ENCODE data around the gene ABLIM1.
"Not testable (repeated sequence)": the region's sequence is repeated elsewhere in the genome, so short reads cannot be mapped to it uniquely, and the experiment has no call there.

Gene ABLIM1

DNA sequence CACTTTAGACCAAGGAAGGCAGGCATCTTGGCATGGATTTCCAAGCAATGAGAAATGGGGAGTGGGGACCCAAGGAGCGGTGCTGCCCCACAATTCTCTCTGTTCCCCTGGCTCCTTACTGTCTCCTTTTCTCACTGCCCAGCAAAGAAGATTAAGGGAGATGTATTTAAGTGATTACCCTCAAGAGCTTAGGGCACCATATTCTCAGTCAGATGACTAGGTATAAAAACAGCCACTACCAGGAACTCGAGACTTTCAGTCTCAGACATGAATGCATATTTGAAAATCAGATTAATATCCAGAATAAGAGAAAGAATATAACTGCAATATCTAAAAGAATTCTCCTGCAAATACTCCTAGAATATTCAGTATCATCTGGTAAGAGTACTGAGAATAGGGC, at the start of gene ABLIM1:
ABLIM1 (minus strand) TSS at position 101 of the 400 bp plus-strand sequence; CDS start at position 26, 75 bp downstream.
- no peak for DNase-seq (ENCODE audit: low read depth)

DNA sequence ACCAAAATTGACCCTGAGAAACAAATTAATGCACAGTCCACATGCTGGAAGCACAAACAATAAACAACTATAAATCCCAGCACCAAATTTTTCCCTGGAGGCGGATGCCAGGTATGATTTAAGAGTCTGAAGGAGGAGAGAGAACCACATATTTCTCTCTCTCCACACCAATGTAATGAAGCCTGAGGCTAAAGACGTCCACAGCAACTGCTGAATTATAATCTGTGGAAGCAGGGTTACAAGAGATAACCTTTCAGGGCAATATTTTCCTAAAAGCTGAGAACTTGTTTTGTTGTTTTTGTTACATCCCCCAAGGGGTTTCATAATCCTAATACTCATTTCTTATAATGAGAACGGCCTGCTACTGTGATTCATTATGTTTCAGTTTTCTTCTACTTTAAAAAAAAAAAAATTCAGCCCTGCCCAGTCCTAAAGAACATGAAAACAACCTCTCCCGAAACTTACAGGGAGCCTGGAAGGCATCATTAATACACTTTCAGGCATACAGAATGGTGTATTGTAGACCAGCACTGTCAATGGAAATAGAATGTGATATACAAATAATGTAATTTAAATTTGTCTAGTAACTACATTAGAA, 48.5 kb upstream of the ABLIM1 start:
- DNase-seq (ENCODE audit: low read depth), result no peak

DNA sequence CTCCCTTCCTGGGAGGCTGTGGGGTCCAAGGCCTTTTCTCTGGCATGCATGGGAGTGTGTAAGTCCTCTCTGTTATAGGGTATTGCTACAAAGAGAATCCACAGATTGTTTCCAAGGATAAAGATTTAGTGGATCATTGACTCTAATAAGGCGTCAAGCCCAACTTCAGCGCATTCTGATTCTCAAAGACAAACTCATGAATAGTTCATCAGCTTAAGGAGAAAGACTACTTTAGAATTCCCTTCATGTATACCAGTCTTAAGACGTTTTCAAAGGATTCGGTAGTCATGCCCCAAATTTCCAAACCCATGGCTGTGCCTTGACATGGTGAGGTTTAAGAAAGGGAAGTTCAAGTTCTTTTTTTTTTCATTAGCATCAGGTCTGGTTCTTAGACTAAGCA, 46.6 kb upstream of the ABLIM1 start:
- no peak for DNase-seq (ENCODE audit: low read depth)

DNA sequence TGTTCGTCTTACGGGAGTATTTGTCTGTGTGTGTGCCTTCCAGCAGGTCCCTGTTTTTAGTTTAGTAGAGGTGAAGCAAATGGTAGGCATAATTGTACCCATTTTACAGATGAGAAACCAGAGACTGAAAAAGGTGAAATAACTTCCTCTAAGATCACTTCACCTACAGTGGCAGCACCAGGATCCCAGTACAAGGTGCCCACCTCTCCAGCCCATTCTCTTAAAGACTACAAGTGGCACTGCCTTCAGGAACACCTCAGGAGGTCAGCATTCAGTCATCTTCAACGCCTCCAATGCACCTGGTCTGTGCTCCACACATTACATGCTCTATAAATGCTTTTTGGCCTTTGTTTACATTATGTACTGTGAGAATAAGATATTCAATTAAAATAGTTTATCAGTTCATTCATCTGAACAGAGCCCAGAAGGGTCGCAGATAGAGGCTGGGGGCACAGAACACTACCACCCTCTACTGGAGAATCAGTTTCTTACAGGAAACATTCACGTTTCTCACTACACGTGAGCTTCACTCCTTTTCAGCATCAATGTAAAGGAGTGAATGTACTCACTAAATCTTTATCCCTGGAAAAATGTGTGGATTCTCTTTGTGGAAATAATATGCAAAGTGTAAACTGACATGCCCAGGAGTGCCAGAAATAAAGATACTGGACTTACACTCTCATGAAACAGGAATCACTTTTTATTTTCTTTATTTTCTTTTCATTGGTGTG, 45.5 kb upstream of the ABLIM1 start:
- DNase-seq (ENCODE audit: low read depth), result no peak

DNA sequence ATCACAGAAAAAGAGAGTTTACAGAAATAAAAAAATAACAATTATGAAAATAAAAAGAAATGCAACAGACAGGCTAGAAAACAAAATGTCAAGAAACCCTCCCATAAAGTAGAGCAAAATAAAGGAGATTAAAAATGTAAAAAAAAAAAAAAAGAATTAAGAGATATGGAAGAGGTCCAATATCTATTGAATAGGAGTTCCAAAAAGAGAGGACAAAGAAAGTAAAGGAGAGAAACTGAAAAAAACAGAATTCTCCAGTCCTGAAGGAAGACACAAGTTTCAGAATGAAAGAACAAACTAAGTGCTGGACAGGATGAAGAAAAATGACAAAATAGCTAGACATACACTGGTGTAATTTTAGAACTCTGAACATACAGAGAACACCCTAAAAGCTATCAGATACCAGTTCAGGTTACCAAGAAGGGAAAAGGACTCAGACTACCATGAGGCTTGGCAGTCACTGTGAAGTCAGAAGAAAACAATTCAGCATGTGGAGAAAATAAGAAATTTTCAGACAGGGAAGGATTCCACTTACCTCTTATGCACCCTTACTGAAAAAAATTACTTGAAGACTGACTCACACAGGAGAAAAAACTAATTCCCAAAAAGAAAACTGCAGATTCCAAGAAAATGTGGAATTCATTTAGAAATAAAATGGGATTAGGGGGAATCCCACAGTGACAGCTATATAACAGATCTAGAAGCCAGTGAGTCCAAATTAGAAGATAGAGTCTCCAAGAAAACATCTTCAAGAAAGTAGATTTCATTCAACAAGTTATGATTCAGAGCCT, 40.4 kb upstream of the ABLIM1 start:
- DNase-seq (ENCODE audit: low read depth), result no peak

DNA sequence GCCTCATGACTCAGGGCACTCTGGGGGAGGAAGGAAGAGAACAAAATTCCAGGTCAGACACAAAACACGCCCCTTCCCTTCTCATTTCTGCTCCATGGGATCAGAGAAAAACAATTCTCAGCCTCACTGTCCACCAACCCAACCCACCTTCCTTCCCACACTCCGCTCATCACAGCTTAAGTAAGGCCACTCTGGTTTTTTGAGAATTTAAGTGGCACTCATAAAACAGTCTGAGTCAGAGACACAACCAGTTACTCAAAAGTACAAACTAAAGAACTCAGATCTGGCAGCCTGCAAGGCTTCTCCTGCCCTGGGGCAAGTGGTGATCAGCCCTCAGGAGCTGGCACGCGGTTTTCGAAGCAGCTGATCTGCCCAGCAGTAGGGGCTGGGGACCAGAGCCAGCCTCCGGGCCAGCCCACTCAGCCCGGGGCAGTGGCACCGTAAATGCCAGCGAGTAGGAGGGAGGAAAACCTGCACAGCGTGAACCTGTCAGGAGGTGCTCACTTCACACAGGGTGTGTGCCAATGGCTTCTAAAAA, 39.1 kb upstream of the ABLIM1 start:
- no peak for DNase-seq (ENCODE audit: low read depth)

DNA sequence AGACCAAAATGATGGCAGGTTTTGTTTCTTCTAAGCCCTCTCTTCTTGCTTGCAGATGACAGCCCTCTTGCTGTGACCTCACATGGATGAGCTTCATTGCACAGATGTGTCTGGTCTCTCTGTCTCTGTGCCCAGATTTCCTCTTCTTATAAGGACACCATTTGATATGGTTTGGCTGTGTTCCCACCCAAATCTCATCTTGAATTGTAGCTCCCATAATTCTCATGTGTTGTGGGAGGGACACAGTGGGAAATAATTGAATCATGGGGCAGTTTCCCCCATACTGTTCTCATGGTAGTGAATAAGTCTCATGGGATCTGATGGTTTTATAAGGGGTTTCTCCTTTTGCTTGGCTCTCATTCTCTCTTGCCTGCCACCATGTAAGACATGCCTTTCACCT, 38.2 kb upstream of the ABLIM1 start:
- not testable (repeated sequence) for DNase-seq (ENCODE audit: low read depth)

DNA sequence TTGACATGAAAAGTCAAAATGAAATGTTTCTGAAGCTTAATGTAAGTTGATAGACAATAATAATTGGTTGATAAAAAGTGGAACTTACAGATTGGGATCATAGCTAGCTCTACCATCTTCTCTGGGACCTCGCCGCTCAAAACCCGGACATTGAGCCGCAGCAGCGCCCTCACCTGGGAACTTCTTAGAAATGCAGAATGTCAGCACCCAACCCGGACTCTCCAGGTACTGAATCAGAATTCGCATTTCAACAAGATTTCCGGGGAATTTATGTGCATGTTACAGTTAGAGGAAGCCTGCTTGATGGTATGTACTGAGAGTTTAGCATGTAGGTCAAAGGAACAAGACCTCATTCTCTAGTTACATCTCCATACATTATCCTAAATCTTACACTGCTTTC, 36.7 kb upstream of the ABLIM1 start:
- no peak for DNase-seq (ENCODE audit: low read depth)

DNA sequence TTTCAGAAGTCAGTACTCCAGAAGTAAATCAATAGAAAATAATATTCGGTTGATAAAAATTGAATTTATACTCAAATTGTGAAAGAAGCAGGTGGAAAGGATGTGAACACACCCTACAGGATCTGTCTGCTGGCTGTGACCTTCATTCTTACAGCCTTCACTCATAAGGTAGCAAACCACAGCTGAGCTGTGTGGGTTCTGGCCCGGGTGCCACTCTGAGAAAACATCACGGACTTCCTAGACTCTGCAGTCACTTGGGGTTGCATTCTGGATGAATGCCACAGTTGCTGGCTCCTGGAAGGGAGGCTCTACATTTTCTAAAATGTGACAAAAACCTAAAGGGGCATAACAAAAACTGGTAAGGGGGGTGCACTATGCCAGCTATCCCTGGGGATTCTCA, 36.0 kb upstream of the ABLIM1 start:
- no peak for DNase-seq (ENCODE audit: low read depth)

DNA sequence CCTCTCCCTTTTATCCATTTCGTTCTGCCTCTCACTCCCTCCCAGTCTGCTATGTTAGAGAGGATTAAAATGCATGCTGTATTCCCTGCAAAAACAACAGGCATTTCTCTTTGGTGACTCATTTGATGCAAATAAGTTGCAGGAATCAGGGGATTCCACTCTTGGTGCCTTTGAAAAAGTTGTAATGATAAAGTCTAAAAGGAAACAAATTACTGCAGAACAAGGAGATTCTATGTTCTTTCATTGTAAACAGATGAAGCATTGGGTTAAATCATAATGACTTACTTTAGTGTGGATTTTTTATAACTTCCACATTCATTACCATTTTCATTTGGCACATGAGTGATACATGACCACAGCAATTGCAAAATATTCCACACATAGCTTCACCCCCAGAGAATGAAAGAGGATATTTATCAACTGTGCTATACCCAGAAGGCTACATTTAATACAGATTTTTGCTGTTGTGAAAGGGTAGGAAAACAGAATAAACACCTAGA, 33.4 kb upstream of the ABLIM1 start:
- DNase-seq (ENCODE audit: low read depth), result no peak

DNA sequence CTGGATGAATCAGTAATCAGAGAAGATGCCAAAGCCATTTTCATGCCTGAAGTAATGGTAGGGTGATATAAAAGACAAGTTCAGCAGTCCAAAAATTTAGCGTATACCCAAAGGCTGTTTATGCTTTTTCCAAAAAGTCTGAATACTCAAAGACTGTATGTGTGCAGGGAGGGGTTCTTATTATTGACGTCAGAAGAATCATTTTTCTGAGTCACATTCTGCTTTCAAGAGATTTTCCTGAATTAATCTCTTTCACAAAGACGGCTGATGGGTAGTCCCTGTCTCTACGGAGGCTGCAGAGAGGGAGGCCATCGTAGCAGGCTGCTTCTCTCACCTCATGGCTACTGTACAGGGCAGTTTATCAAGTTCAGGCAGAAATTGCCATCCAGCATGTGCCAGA, 30.7 kb upstream of the ABLIM1 start:
- no peak for DNase-seq (ENCODE audit: low read depth)

DNA sequence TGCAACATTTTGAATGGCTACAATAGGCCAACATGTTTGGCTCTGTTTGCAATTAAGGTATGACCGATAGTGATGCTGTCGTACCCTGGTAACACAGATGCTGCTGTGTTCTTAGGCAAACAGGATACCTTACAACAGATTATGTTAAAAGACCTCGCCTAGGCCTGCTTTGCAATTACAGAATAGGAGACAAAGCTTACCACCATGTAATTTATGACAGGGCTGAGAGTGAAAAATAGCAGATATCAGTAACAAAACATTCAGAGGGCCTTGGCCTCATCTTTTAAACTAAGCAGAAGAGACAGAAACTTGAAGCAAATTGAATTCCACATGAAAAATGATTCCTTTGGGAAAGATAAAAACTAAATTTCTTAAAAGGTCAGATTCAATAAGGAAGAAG, 29.4 kb upstream of the ABLIM1 start:
- DNase-seq (ENCODE audit: low read depth), result no peak

DNA sequence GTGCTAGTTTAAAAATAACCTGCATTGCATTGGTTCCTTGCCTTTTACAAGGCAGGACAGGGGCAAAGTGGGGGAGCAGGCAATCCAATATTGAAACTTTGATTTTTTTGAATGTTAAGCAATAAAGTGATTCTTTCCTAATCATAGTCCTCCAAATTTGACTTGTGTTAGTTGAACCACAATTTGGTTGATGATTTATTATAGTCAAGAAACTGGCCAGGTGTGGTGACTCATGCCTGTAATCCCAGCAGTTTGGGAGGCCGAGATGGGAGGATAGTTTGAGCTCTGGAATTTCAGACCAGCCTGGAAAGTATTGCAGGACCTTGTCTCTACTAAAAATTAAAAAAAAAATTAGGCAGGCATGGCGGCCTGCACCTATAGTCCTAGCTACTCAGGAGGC, 27.9 kb upstream of the ABLIM1 start:
- no peak for DNase-seq (ENCODE audit: low read depth)

DNA sequence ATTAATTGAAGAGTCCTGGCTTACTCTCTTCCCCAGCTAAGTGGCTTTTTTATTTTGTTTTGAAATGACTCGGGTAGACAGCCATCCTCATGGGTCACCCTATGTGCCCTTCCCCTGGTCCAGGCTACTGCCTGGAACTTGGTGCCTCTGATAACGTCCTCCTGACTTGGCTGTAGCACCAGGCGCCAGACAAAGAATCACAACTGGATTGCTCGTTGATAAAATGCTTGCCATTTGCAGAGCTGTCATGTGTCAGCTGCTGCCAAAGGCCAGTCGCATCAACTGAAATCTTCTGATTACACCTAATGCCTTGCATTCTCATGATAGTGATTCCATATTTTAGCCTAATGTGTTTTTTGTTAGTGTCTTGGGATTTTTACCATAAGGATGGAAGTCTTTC, 27.4 kb upstream of the ABLIM1 start:
- no peak for DNase-seq (ENCODE audit: low read depth)

DNA sequence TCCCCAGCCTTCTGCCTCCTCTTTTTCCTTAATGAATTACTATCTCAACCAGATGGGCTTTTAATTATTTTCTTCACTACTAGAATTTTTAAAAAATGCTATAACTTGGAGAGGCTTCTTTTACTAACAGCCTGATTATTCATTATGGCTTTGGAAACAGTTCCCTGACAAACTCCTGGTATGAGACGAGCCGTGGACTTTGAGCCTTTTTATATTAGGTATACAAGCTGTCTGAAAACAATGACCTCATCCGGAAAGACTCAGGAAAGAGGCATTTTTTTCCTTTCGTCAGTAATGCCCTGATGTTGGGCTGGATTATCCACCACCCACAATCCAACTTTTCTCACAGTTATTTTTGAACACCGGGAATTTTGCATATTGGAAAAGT, 26.7 kb upstream of the ABLIM1 start:
- no peak for DNase-seq (ENCODE audit: low read depth)

DNA sequence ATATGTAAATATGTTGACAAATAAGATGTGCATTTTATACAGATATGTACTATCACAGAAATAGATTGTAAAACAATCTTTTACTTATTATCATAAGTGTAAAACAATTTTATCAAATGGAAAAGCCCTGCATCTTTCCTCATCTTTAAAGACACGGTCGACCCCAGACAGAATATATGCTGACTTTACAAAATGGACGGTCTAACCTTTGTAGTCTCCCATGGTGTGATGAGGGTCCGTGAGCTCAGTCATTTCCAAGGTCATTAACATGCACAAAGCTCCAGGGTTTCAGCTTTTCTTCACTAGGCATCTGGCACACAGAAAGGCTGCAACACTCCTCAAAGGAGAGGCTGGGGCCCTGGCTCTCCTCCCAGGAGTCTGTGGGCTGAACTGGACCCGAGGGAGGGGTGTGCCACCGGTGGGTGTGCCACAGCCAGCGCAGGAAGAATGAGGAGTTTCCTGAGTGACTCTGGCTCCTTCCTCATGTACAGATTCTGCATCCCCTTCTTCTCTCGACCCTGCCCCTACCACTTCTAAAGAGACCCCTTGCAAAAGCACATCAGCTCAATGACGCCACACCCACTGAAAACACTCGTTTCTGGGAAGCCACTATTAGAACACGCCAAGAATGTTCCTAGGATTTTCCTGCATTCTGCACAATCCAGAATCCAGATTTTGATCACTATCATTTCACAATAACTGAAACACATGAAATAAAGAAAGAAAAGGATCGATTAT, 26.2 kb upstream of the ABLIM1 start:
- no peak for DNase-seq (ENCODE audit: low read depth)

DNA sequence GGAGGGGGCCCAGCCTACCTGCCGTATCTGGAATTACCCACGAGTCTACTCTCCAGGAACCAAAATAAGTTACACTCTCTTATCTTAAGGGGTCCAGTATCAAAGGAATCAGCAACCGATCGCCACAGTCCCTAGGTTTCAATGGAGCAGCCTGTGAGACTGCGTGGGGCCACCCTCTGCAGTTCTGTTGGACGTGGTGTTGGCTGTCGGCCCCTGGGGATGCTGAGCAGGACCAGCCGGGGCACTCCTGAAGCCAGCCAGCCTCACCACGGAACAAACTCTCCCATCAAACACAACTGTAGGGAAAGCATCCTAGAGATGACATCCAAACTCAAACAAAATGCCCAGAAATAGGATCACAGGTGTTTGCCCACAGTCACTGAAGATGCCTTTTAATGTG, 25.5 kb upstream of the ABLIM1 start:
- DNase-seq (ENCODE audit: low read depth), result no peak

DNA sequence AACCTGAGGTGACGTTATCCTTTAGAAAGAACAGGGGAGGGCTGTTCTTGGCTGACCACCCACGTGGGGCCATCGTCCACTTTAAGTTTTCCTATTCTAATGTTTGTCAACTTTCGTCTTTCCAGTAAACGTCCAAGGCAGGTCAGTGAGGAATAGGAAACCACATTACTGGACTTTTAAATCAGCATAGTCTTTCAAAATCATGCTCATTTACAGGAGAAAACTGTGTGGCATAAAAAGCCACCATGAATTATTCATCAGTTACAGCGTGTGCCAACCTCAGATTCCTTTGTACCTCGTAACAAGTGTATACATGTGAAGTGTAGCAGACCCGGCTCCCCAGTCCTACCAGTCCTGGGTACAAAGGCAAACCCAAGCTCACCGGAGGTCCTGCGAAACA, 25.1 kb upstream of the ABLIM1 start:
- no peak for DNase-seq (ENCODE audit: low read depth)

DNA sequence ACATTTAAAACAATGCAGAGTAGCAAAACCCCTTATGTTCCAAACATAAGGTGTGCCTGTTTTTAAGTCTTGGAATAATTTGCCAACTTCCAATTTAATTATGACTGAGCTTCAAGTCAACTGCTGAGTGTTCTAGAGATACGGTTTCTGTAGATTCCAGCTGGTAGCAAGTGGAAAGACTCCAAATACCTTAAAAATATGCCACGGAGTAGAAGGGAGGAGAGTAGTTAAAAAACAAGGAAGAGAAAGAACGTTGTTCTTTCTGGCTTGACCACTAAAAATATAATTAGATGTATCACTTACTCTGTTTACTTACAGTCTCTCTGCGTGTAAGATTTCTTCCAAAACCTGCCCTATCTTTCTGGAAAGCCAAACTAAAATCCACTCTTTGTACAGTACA, 24.5 kb upstream of the ABLIM1 start:
- no peak for DNase-seq (ENCODE audit: low read depth)

DNA sequence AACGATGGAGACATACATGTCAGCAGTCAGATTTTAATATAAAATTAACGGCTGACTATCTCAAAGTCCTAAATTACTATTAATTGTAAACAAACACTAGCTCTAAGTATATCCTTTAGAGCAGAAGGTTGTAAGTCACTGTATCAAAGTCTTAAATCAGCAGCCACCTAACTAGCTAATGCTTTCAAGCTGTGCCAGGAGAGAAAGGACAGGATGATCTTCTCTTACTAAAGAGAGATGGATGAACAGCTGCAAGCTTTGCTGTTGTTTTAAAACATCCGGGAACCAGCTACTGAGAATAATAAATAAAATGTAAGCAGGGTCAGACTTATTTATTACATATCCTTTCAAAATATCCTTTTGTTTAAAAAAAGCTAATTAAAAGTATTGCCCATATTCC, 24.0 kb upstream of the ABLIM1 start:
- DNase-seq (ENCODE audit: low read depth), result no peak

DNA sequence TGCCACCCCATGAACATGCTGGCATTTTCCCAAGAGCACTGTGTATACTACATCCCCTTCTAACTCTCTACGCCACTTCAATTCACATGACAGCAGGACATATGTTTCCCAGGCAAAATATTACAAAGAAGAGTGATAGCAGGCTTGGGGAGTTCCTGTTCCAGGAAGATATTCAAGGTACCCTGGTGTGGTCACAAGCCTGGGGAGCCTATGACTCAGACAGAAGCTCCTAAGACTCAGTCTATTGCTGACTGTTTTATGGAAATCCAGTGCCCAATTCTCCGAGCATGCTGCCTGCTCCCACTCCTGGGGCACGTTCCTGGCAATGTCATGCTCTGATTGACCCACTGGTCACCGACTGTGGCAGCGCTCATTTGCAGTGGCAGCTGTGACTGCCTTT, 23.5 kb upstream of the ABLIM1 start:
- DNase-seq (ENCODE audit: low read depth), result no peak

DNA sequence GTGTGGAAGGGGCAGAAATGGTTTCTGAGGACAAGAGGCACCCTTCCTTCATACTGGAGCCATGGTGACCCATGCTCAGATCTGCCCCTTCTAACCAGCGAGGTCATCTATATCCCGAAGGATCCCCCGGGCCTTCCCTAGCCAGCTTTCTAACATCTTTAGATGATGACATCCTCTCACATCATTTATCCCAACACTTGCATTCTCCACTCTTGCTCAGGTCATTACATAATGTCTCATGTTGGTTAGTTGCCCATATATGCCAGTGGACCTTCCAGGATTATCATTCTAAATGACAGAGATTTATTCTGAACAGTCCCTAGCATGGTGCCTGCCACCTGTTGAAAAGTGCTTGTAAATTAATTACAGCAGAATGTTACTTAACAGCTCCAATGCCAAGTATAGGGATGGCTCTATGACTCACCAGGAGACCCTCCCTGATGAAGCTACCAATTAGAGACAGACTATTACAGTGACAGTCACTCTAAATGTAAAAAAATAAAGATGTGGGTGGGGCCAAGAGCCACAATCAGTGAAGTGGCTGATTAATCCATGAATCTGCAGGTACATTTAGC, 22.6 kb upstream of the ABLIM1 start:
- no peak for DNase-seq (ENCODE audit: low read depth)
